Measurements from ENCODE around the gene TNFSF10.
A peak's percentile ranks its signal among the peaks of the same experiment; 100 is the strongest.
"Not testable (repeated sequence)": the region's sequence is repeated elsewhere in the genome, so short reads cannot be mapped to it uniquely, and the experiment has no call there.

TNFSF10 gene

DNA sequence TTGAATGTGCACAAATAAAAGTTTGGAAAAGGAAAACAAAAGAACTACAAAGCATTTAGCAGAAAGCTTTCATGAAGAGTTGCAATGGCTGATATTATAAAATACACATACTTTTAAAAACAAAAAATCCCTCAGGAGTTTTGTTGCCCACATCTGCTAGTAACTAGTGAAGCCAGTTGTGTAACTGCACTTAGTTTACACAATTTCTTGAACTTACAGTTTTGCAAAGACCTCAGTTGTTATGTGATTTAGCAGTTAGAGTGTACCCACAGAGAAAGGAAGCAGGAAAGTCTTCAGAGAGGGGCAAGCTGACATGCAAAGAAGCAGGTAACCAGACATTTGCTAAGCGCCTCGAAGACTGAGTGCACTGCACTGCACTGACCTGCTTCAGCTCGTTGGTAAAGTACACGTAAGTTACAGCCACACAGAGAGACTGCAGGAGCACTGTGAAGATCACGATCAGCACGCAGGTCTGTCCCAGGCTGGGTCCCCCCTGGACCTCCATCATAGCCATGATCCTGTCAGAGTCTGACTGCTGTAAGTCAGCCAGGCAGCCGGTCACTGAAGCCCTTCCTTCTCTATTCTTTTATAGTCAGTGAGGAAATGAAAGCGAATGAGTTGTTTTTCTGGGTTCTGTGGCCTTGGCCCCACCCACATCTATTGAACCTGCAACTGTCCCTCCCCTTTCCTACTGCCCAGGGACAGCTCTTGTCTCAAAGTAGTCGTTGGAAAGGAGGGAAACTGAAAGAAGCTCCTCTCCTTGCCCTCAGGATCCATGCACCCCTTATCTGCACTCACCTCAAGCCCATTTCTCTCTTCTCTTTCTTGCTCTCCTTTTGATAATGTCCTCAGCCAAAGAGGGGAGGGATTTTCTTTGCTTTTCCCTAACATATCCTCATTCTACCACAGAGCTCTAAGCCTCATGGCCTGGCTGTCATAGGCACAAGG lies at the start of gene TNFSF10:
TSS of gene TNFSF10 (minus strand) at position 560 of the 948 bp plus-strand sequence. CDS start at position 514, 46 bp downstream.
- TF ChIP-seq, protein P1, sequence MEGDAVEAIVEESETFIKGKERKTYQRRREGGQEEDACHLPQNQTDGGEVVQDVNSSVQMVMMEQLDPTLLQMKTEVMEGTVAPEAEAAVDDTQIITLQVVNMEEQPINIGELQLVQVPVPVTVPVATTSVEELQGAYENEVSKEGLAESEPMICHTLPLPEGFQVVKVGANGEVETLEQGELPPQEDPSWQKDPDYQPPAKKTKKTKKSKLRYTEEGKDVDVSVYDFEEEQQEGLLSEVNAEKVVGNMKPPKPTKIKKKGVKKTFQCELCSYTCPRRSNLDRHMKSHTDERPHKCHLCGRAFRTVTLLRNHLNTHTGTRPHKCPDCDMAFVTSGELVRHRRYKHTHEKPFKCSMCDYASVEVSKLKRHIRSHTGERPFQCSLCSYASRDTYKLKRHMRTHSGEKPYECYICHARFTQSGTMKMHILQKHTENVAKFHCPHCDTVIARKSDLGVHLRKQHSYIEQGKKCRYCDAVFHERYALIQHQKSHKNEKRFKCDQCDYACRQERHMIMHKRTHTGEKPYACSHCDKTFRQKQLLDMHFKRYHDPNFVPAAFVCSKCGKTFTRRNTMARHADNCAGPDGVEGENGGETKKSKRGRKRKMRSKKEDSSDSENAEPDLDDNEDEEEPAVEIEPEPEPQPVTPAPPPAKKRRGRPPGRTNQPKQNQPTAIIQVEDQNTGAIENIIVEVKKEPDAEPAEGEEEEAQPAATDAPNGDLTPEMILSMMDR (conservative IDR thresholded peaks at IDR 0.05): no peak

DNA sequence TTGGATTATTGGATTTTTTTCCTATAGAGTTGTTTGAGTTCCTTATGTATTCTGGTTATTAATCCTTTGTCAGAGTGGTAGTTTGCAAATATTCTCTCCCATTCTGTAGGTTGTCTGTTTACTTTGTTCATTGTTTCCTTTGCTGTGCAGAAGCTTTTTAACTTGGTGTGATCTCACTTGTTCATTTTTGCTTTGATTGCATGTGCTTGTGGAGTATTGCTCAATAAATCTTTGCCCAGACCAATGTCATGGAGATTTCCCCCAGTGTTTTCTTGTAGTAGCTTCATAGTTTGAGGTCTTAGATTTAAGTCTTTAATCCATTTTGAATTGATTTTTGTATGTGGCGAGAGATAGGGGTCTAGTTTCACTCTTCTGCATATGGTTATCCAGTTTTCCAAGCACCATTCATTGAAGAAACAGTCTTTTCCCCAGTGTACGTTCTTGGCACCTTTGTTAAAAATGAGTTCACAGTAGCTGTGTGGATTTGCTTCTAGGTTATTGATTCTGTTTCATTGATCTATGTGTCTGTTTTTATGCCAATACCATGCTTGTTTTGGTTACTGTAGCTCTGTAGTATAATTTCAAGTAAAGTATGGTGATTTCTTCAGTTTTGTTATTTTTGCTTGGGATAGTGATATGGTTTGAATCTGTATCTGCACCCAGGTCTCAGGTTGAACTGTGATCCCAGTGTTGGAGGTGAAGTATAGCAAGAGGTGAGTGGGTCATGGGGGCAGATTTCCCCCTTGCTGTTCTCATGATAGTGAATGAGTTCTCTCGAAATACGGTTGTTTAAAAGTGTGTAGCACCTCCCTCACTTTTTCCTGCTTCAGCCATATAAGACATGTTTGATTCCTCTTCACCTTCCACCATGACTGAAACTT lies 46.1 kb upstream of the TNFSF10 start:
- no peak overlapping the region for H3K27ac ChIP-seq
- TF ChIP-seq, protein P1 (conservative IDR thresholded peaks at IDR 0.05): no peak

More for the DNA sequence above, at the start of gene TNFSF10:
- H3K27ac ChIP-seq: peak within 1 kb of the TSS; percentile 90

DNA sequence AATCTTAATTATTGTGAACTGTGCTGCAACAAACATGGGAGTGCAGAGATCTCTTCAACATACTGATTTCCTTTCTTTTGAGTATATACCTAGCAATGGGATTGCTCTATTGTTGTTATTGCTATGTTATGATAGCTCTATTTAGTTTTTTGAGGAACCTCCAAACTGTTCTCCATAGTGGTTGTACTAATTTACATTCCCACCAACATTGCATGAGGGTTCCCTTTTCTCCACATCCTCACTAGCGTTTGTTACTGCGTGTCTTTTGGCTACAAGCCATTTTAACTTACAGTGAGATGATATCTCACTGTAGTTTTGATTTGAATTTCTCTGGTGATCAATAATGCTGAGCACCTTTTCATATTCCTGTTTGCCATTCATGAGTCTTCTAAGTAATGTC lies 45.5 kb upstream of the TNFSF10 start:
- H3K27ac ChIP-seq: no peak overlapping the region
- TF ChIP-seq, protein P1 (conservative IDR thresholded peaks at IDR 0.05): no peak

DNA sequence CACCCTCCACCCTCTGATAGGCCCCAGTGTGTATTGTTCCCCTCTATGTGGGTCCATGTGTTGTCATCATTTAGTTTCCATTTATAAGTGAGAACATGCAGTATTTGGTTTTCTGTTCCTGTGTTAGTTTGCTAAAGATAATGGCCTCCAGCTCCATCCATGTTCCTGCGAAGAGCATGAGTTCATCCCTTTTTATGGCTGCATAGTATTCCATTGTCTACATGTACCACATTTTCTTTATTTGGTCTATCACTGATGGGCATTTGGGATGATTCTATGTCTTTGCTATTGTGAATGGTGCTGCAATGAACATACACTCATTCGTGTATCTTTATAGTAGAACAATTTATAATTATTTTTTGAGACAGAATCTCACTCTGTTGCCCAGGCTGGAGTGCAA lies 43.6 kb upstream of the TNFSF10 start:
- H3K27ac ChIP-seq: not testable (repeated sequence)

DNA sequence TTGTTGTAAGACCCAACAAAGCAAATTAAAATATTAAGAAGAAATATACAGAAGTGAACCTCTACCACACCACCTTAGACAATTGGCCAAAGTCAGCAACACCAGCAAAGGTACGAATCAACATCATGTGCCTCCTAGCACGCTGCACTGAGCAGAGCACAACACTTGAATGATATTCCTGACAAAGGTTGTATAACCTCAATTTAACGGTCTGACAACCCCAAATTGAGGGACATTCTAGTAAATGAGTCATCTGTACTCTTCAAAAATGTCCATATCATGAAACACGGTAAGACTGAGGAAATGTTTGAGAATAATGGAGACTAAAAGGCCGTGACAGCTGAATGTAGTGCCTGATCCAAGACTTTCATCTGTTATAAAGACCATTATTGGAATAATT lies 41.3 kb upstream of the TNFSF10 start:
- H3K27ac ChIP-seq: no peak overlapping the region
- TF ChIP-seq, protein P1 (conservative IDR thresholded peaks at IDR 0.05): no peak

DNA sequence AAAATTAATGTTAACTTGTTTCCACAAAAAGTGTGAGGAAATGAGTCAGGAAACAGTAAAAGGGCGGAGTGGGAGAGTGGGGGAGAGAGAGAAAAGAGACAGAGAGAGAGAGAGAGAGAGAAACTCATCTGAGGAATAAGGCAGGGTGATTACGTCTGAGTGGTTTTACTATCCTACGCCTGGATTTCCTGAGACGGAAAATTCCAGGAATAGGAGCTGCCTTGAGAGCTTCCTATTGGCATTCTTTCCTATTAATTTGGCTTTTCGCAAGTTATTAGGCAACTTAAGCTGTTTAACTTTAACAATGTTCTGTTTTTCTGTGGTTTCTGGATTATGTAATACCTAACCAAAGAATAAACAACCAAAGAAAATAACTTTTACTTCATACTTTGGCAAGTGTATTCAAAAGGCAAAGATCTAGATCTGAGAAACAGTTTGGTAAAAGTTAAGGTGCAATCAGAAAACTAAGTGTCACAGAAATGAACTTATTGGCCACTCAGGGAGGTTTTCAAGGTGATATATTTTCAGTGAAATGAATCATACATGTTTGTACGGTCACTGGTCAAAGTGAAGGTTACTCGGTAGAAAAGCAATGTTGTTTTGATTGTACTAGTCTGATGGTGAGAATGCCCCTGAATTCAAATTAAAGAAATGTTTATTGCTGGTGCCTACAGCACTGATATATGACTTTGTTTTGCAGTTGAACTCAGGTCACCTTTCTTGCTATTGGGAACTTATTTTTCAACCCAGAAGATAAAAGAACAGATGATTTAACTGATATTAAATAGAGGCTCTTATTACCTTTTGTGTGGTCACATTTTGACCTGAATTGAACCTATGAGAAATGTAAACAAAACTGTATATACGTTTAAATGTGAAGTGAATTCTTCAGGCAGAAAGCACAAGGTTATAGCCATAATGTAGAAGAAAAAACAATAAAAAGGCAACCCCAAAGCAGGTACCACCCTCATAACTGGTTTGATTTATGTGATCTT lies 39.9 kb upstream of the TNFSF10 start:
- H3K27ac ChIP-seq: peak overlapping the region; percentile 39; the same call in 1 of the 2 replicates
- TF ChIP-seq, protein P1 (conservative IDR thresholded peaks at IDR 0.05): no peak
